ENCODE results near the gene FAM234B.

The FAM234B gene

GRCh38 chr12:13124656-13125505 is 80.7 kb downstream of the FAM234B start:
- DNase-seq = no peak

GRCh38 chr12:13125996-13126395 is 81.8 kb downstream of the FAM234B start:
- DNase-seq = no peak

GRCh38 chr12:13126494-13126893 is 82.3 kb downstream of the FAM234B start:
- DNase-seq = no peak

- DNase-seq = no peak
Observed at GRCh38 chr12:13127444-13127843, 83.3 kb downstream of the FAM234B start.

GRCh38 chr12:13128291-13128965 is 84.2 kb downstream of the FAM234B start:
- DNase-seq = no peak

- no peak for DNase-seq
Observed at GRCh38 chr12:13130981-13131380, 86.8 kb downstream of the FAM234B start.

Data from NCI-H345 (cell line).